CD4-positive, alpha-beta T cell (primary cell): Measurements from ENCODE around the gene DPP8. TPM values are rescaled to one million over a fixed set of nuclear protein-coding genes. Genes with fewer than 3 reads are reported as not detected.

ENCODE experiments used
- ATAC-seq: fragments of 200-7000 bp; cut with Tn5 transposase; one replicate; pipeline ENCODE4 v1.10.0; 2022; ENCODE audit warnings: mild to moderate bottlenecking; ENCODE audit not compliant: poor library complexity
- CTCF ChIA-PET: fragments of 350-600 bp; sonication (Branson Sonifier 250); formaldehyde crosslinking; loops from one replicate; lab custom pipeline; 2021; ENCODE audit warnings: antibody characterized with exemption, inconsistent platforms; lab: Charles Lee
- POLR2A ChIA-PET: fragments of 350-600 bp; sonication (Branson Sonifier 250); formaldehyde crosslinking; loops from one replicate; lab custom pipeline; 2021; ENCODE audit warnings: antibody characterized with exemption, inconsistent platforms; lab: Charles Lee
- DNase-seq, 14 experiments: peaks; one replicate each; pipeline ENCODE4 v3.0.0-alpha.2; 2013 to 2020; ENCODE audit warnings: mixed read lengths in 2 of 14
- H3K27ac ChIP-seq, 2 donors: one replicate each; pipeline versions ENCODE4 v1.5.1 to v1.7.0; 2013; ENCODE audit warnings: low read length in 2 of 2, low read depth in 1 of 2, mild to moderate bottlenecking in 1 of 2
- H3K27me3 ChIP-seq, 2 experiments: 1 replicate in 1 of 2; 2 replicates in 1 of 2; pipeline versions ENCODE4 v1.6.1 to v1.7.0; 2013; ENCODE audit warnings: low read length in 2 of 2, control low read depth in 1 of 2, mild to moderate bottlenecking in 1 of 2, moderate library complexity in 1 of 2; ENCODE audit not compliant: insufficient read depth in 2 of 2, control insufficient read depth in 1 of 2
- H3K36me3 ChIP-seq: one replicate; pipeline ENCODE4 v1.6.1; 2013; ENCODE audit warnings: low read length, control low read depth; ENCODE audit not compliant: insufficient read depth
- H3K4me1 ChIP-seq: one replicate; pipeline ENCODE4 v1.6.1; 2013; ENCODE audit warnings: low read length, control low read depth; ENCODE audit not compliant: insufficient read depth
- H3K4me3 ChIP-seq: one replicate; pipeline ENCODE4 v1.5.1; 2013; ENCODE audit warnings: mild to moderate bottlenecking, low read length, moderate library complexity
- H3K9me3 ChIP-seq, 2 experiments: 1 replicate in 1 of 2; 2 replicates in 1 of 2; pipeline versions ENCODE4 v1.6.1 to v1.7.0; 2013; ENCODE audit warnings: low read length in 2 of 2, mild to moderate bottlenecking in 2 of 2, control low read depth in 1 of 2, moderate library complexity in 1 of 2; ENCODE audit not compliant: control insufficient read depth in 1 of 2, insufficient read depth in 1 of 2
- H3K27ac Mint-ChIP-seq: one replicate; pipeline ENCODE4 v1.8.0; 2020; ENCODE audit warnings: mixed read lengths
- H3K27me3 Mint-ChIP-seq: one replicate; pipeline ENCODE4 v1.8.0; 2021; ENCODE audit warnings: mixed read lengths
- H3K36me3 Mint-ChIP-seq: one replicate; pipeline ENCODE4 v1.8.0; 2021; ENCODE audit warnings: low read depth, mixed read lengths
- H3K4me1 Mint-ChIP-seq: one replicate; pipeline ENCODE4 v1.8.0; 2021; ENCODE audit warnings: low read depth, mixed read lengths
- H3K4me3 Mint-ChIP-seq: one replicate; pipeline ENCODE4 v1.8.0; 2020; ENCODE audit warnings: mild to moderate bottlenecking, mixed read lengths
- H3K9me3 Mint-ChIP-seq: one replicate; pipeline ENCODE4 v1.8.0; 2020; ENCODE audit warnings: mixed read lengths
- CTCF ChIP-seq: fragments of 200-600 bp; IDR thresholded peaks from one replicate; pipeline ENCODE4 v1.8.0; 2022; ENCODE audit warnings: antibody characterized with exemption, mild to moderate bottlenecking
- intact Hi-C, 2 experiments: fragments of 100-400 bp; cut with DNase I in 1 of 2; cut with micrococcal nuclease in 1 of 2; formaldehyde crosslinking; loops; one replicate each; pipeline versions ENCODE4 v1.15.1 to v1.9.0; 2023 to 2025; cut with DNase I, micrococcal nuclease
- polyA plus RNA-seq, 2 donors: library from polyadenylated mRNA; unstranded; fragments of 120-200 nt; gene quantifications; one replicate each; pipeline ENCODE4 v1.2.1, GENCODE V29; 2013
- total RNA-seq, 174 experiments: library from RNA in 2 of 174; stranded (reverse) in 2 of 174; gene quantifications; one replicate each; pipeline ENCODE4 v1.2.3 and lab custom pipeline; 2021 to 2026

The DPP8 gene
- total RNA-seq (10 to 100 TPM; 41.2 to 45.4 TPM), total RNA-seq (lab: John Stamatoyannopoulos, UW) (46.7 to 150 (median 87.7) reads per million in 172 experiments)
- 30.9 TPM for polyA plus RNA-seq (2013, experiment 1 of 2)
- polyA plus RNA-seq (2013, experiment 2 of 2): 36.7 TPM

GRCh38 chr15:65516997-65517865 is at the start of gene DPP8:
Gene DPP8 (minus strand): TSS chr15:65517689. CDS start chr15:65512553, 5,136 bp downstream.
- H3K27ac ChIP-seq: peak within 1 kb of the TSS; percentile 86
- Mint-ChIP-seq H3K4me1 (peaks cover 51% of the 10 kb centered on the region), H3K9me3 (no peaks in the 10 kb centered on the region), H3K36me3 (peaks cover 41% of the 10 kb centered on the region), H3K27me3 (no peaks in the 10 kb centered on the region), H3K4me3 (peak within 1 kb of the TSS; percentile 95), H3K27ac (peak within 1 kb of the TSS; percentile 87)
- H3K36me3 ChIP-seq: peaks cover 10% of the 10 kb centered on the region
- H3K4me3 ChIP-seq: peak within 1 kb of the TSS; percentile 92
- H3K4me1 ChIP-seq: peaks cover 22% of the 10 kb centered on the region
- H3K27me3 ChIP-seq: no peaks in the 10 kb centered on the region
- H3K9me3 ChIP-seq: no peaks in the 10 kb centered on the region
- TF ChIP-seq CTCF: peak; percentile 91
- ChIA-PET CTCF (interaction anchor here (0.6 to 1.7 kb wide), 5 partner anchors 12 to 781 kb away, joined by 3 to 5 read pairs (median 3); partner anchors contain the start of genes HACD3 and INTS14), POLR2A (interaction anchor here (0.6 to 2.7 kb wide), 8 partner anchors 8 to 1079 kb away, joined by 3 to 21 read pairs (median 5); partner anchors contain the start of genes HACD3, INTS14 and RAB11A)
- ATAC-seq: peak; percentile 94
- intact Hi-C loops: loop anchor here (1.0 kb wide), 3 partner anchors 13 to 352 kb away; partner anchors contain the start of genes HACD3 (in 2 of the 2), INTS14 (in 1 of the 2) and RAB11A (in 1 of the 2)
- DNase-seq: peak; percentile 89 to 96 (median 93)

GRCh38 chr15:65561934-65562333 is 44.4 kb upstream of the DPP8 start:
- Mint-ChIP-seq H3K36me3 (peaks cover 93% of the 10 kb centered on the region), H3K27me3 (no peaks in the 10 kb centered on the region), H3K9me3 (peaks cover 2% of the 10 kb centered on the region), H3K27ac (no peak overlapping the region), H3K4me3 (no peak overlapping the region), H3K4me1 (no peaks in the 10 kb centered on the region)
- POLR2A ChIA-PET: no interaction called here
- intact Hi-C loops: no loop called here
- DNase-seq (no peak), ATAC-seq (no peak)
- H3K36me3 ChIP-seq: peaks cover 56% of the 10 kb centered on the region
- H3K9me3 ChIP-seq: no peaks in the 10 kb centered on the region
- H3K4me1 ChIP-seq: no peaks in the 10 kb centered on the region
- TF ChIP-seq CTCF: no peak
- H3K27ac ChIP-seq: no peak overlapping the region
- H3K4me3 ChIP-seq: no peak overlapping the region
- CTCF ChIA-PET: no interaction called here
- H3K27me3 ChIP-seq: no peaks in the 10 kb centered on the region

GRCh38 chr15:65559941-65560340 is 42.5 kb upstream of the DPP8 start:
- DNase-seq (no peak), ATAC-seq (no peak)
- Mint-ChIP-seq H3K27ac (no peak overlapping the region), H3K4me3 (no peak overlapping the region), H3K4me1 (no peaks in the 10 kb centered on the region), H3K27me3 (no peaks in the 10 kb centered on the region), H3K9me3 (no peaks in the 10 kb centered on the region), H3K36me3 (peaks cover 92% of the 10 kb centered on the region)
- Histone ChIP-seq H3K9me3 (no peaks in the 10 kb centered on the region), H3K36me3 (peaks cover 57% of the 10 kb centered on the region), H3K4me1 (no peaks in the 10 kb centered on the region), H3K4me3 (no peak overlapping the region), H3K27me3 (no peaks in the 10 kb centered on the region), H3K27ac (no peak overlapping the region)
- ChIA-PET CTCF (no interaction called here), POLR2A (interaction anchor here (0.7 kb wide), 1 partner anchor 338 kb away, joined by 3 read pairs; no protein-coding TSS in a partner anchor)
- no peak for TF ChIP-seq CTCF
- intact Hi-C loops: no loop called here
